Measurements from ENCODE around the gene FAM47E. TPM values are rescaled to one million over a fixed set of nuclear protein-coding genes. Genes with fewer than 3 reads are reported as not detected.

FAM47E gene
- total RNA-seq, 4 donors from 2014 or later = 0.56 to 6.8 (median 3.8) TPM

DNA sequence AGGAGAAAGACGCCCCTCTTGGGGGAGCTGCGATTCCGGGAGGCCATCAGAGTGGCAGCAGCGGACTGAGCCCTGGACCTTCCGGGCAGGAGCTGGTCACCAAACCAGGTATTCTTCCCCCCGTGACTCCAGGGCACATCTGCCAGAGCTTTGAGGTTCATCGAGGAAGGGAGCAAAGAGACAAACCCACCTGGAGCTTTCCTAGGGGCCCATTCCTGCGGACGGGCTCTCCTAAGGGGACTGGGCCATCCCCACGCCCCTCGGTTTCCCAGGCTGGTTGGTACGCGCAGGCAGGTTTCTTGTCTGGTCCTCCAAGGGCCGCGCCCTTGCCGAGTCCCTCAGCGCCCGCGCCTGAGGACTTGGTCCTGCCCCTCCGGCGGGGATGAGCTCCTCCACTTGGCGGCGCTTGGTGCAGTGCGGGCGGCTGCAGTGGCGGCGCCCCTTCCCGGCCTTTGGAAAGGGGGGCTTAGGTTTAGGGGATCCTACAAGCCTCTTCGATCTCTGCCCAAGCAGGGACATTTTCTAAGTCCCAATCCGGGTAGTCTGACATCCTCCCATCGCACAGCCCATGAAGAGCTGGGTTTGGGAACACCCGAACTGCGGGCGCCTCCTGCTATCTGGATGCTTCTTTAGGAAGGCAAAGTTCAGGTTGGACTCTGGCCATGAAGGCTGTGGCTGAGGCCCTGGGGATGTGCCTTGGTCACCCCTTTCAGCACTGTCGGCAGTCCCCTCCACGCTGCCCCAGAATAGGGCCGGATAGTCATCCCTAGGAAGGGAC lies 55.5 kb downstream of the FAM47E start:
- Histone ChIP-seq H3K36me3 (peaks cover 0 to 17% of the 10 kb centered on the region in 2 donors), H3K27ac (peak overlapping the region; percentile 93 to 98 (median 96)), H3K4me1 (peaks cover 68 to 71% of the 10 kb centered on the region in 2 donors), H3K27me3 (no peaks in the 10 kb centered on the region), H3K4me3 (peak overlapping the region; percentile 79 to 87 (median 86)), H3K9me3 (no peaks in the 10 kb centered on the region)
- in situ Hi-C loops (cut with MboI; ENCODE audit: low sequenced_read_pairs in 4 of 4) = loop anchor here in 3 of 4 donors (25.0 kb wide), 1 partner anchor 120 kb away; no protein-coding TSS in a partner anchor
- DNase-seq (peak; percentile 43 to 70), ATAC-seq (peak; percentile 43 to 53)
- peak in 2 of 5 experiments; percentile 41 to 51 for TF ChIP-seq CTCF (IDR thresholded peaks at IDR 0.05 in 4 of 5, conservative IDR thresholded peaks at IDR 0.05 in 1 of 5)
- no peak for TF ChIP-seq POLR2A (IDR thresholded peaks at IDR 0.05)
- intact Hi-C loops (cut with DNase I; ENCODE audit: low total_unique reads) = loop anchor here (2.0 to 10.0 kb wide), 4 partner anchors 110 to 562 kb away; no protein-coding TSS in a partner anchor

DNA sequence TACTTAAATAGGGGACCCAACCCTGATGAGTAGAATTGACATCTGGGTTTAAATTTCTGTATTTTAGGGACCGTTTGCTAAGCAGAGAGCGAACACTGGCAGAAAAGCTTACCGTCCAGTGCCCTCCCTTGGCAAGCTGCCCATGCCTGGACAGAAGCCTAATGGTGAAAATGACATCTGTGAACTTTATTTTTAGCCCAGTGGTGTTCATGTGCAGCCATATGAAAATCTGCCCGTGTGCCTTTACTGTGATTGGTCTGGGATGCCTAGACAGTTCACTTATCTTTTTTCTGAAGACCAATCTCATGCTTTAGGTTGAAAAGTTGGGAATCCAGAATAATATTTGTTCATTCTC lies 56.1 kb downstream of the FAM47E start:
- Histone ChIP-seq H3K4me3 (peak overlapping the region; percentile 79 to 87 (median 86)), H3K36me3 (peaks cover 0 to 17% of the 10 kb centered on the region in 2 donors), H3K27ac (peak overlapping the region; percentile 93 to 98 (median 96)), H3K4me1 (peaks cover 68 to 72% of the 10 kb centered on the region in 2 donors), H3K9me3 (no peaks in the 10 kb centered on the region), H3K27me3 (no peaks in the 10 kb centered on the region)
- in situ Hi-C loops (cut with MboI; ENCODE audit: low sequenced_read_pairs in 4 of 4) = loop anchor here in 3 of 4 donors (25.0 kb wide), 1 partner anchor 120 kb away; no protein-coding TSS in a partner anchor
- ATAC-seq (peak; percentile 8 to 34), DNase-seq (peak; percentile 52 to 78)
- TF ChIP-seq CTCF (IDR thresholded peaks at IDR 0.05 in 4 of 5, conservative IDR thresholded peaks at IDR 0.05 in 1 of 5) (peak in 1 of 5 experiments; percentile 3), POLR2A (IDR thresholded peaks at IDR 0.05) (no peak)
- intact Hi-C loops (cut with DNase I; ENCODE audit: low total_unique reads) = loop anchor here (2.0 to 10.0 kb wide), 4 partner anchors 110 to 563 kb away; no protein-coding TSS in a partner anchor

DNA sequence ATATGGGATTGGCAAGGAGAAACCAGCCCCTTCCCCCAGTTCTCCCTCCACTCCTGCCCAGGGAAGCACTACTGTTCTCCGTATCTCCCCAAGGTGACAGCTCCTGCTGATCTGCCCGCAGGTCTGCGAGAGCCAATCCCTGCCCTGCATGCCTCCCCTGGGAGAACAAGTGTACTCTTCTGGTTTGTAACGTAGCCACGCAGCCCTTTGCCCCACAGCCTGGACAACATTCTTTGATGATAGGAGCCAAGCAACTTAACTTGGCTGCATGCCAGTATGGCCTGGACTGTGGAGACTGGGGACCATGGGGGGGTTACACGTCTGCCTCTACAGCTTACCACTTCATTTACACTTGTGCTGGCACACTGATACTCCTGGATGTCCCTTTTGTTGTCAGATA lies 57.0 kb downstream of the FAM47E start:
- Histone ChIP-seq H3K9me3 (no peaks in the 10 kb centered on the region), H3K4me3 (peak overlapping the region; percentile 22 to 86 (median 82)), H3K27me3 (no peaks in the 10 kb centered on the region), H3K27ac (peak overlapping the region; percentile 93 to 98 (median 96)), H3K36me3 (peaks cover 0 to 17% of the 10 kb centered on the region in 2 donors), H3K4me1 (peaks cover 68% of the 10 kb centered on the region in 2 donors)
- intact Hi-C loops (cut with DNase I; ENCODE audit: low total_unique reads) (loop anchor here (5.0 to 10.0 kb wide), 3 partner anchors 111 to 564 kb away; no protein-coding TSS in a partner anchor), in situ Hi-C loops (cut with MboI; ENCODE audit: low sequenced_read_pairs in 4 of 4) (loop anchor here in 3 of 4 donors (25.0 kb wide), 1 partner anchor 121 kb away; no protein-coding TSS in a partner anchor)
- TF ChIP-seq POLR2A (IDR thresholded peaks at IDR 0.05) (peak; percentile 31 to 40), CTCF (IDR thresholded peaks at IDR 0.05 in 4 of 5, conservative IDR thresholded peaks at IDR 0.05 in 1 of 5) (no peak)
- DNase-seq (peak; percentile 38 to 81), ATAC-seq (peak in 1 of 2 donors; percentile 9)

- DNase-seq (no peak), ATAC-seq (no peak)
- H3K36me3 ChIP-seq = peaks cover 0 to 17% of the 10 kb centered on the region in 2 donors
- TF ChIP-seq POLR2A (IDR thresholded peaks at IDR 0.05) (no peak), CTCF (IDR thresholded peaks at IDR 0.05 in 4 of 5, conservative IDR thresholded peaks at IDR 0.05 in 1 of 5) (no peak)
- no peak overlapping the region for H3K4me3 ChIP-seq
- peak overlapping the region; percentile 93 to 98 (median 96) for H3K27ac ChIP-seq
- in situ Hi-C loops (cut with MboI; ENCODE audit: low sequenced_read_pairs in 4 of 4) (loop anchor here in 3 of 4 donors (25.0 kb wide), 1 partner anchor 123 kb away; no protein-coding TSS in a partner anchor), intact Hi-C loops (cut with DNase I; ENCODE audit: low total_unique reads) (loop anchor here (5.0 to 10.0 kb wide), 3 partner anchors 113 to 565 kb away; no protein-coding TSS in a partner anchor)
- no peaks in the 10 kb centered on the region for H3K9me3 ChIP-seq
- peaks cover 56 to 64% of the 10 kb centered on the region in 2 donors for H3K4me1 ChIP-seq
- H3K27me3 ChIP-seq = no peaks in the 10 kb centered on the region
These were observed 58.5 kb downstream of the FAM47E start for GRCh38 chr4:76309939-76310550.

Measured in gastrocnemius medialis (tissue), 4 donors.